IPS-18c (cell line): ENCODE results near the gene PTPRN.
"Not testable (repeated sequence)": the region's sequence is repeated elsewhere in the genome, so short reads cannot be mapped to it uniquely, and the experiment has no call there.

Experiments used
- H3K4me3 ChIP-seq: 2 replicates; pipeline ENCODE4 v1.7.0; 2013; ENCODE audit warnings: low read depth, mild to moderate bottlenecking, low read length, moderate library complexity; ENCODE audit not compliant: insufficient read depth
- H3K9me3 ChIP-seq: one replicate; pipeline ENCODE4 v1.6.1; 2013; ENCODE audit warnings: mild to moderate bottlenecking, low read length, moderate library complexity; ENCODE audit not compliant: control insufficient read depth, insufficient read depth

The PTPRN gene

DNA sequence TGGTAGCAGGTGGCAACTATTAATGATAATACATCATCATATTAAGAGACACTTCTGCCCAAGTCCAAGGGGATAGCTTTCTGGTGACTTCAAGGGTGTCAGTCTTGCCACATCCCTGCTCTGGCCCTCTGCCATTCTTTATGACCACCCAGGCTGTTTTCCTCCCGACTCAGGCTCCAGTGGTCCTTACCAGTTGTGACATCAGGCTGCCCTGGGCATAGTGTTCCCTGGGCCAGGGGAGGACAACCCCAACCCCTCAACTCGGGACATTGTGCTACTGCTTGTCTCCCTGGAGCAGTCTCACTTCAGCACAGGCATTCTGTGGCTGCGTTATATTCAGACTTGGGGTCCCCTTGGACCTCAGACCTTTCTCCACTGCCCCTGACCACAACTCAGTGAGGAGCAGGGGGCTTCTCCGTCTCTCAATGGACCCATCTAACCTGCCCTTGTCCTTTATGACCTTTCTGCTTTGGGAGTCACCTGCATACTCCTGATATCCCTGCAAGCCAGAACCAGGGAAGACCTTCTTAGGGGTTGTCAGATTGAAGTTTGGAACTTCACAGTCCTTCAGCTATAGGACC is 17.2 kb downstream of the PTPRN start:
- peaks cover 3% of the 10 kb centered on the region for H3K9me3 ChIP-seq
- no peak overlapping the region for H3K4me3 ChIP-seq

DNA sequence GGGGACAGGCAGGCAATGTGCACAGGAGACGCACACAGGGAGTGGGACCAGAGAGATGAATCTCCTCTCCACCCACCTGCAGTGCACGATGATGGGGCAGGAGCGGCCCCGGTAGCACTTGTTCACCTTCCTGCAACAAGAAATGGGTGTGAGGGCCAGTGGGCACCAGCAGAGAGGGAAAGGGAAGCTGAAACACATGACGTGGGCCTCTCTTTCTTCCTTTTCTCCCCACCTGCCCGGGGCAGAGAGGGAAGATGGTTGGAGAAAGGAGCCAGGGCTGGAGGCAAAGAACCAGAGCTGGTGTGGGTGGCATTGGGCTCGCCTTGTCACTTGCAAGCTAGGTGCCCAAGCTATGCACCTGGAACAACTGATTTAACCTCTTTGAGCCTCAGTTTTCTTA is 17.8 kb downstream of the PTPRN start:
- H3K9me3 ChIP-seq: peaks cover 3% of the 10 kb centered on the region

DNA sequence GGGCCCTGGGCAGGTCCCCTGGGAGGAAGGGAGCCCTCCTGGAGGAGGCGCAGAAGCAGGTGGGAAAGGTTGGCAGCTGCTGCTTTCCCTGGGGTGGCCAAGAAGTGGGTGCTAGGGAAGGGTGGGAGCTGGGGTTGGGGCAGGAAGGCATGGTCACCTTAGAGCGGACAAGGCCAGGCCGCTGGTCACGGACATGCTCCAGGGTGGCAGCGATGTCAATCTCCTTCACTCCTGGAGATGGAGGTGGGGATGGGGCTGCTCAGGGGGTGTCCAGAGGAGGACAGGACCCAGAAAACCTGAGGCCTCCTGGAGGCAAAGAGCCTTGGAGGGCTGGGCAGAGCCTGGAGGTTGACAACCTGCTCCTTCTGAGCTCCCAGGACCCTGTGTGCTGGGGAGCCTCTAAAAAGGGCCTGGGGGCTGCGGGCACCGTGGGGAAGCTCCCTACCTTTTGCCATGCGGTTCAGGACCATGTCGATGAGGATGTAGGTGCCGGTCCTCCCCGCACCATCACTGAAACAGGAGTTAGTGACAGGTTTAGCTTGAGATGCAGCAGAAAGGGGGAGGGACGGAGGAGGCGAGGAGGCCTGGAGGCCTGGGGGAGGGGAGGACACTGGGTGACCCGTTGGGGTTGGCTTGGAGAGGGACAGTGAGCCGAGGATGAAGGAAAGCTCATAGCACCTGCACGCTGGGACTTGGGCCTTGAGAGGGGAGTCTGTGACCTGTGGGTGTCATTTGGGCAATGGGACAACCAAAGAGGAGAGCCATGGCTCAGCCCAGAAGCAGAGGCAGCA is 18.6 kb downstream of the PTPRN start:
- Histone ChIP-seq H3K4me3 (no peak overlapping the region), H3K9me3 (peaks cover 3% of the 10 kb centered on the region)

More for the DNA sequence above, 17.8 kb downstream of the PTPRN start:
- no peak overlapping the region for H3K4me3 ChIP-seq

DNA sequence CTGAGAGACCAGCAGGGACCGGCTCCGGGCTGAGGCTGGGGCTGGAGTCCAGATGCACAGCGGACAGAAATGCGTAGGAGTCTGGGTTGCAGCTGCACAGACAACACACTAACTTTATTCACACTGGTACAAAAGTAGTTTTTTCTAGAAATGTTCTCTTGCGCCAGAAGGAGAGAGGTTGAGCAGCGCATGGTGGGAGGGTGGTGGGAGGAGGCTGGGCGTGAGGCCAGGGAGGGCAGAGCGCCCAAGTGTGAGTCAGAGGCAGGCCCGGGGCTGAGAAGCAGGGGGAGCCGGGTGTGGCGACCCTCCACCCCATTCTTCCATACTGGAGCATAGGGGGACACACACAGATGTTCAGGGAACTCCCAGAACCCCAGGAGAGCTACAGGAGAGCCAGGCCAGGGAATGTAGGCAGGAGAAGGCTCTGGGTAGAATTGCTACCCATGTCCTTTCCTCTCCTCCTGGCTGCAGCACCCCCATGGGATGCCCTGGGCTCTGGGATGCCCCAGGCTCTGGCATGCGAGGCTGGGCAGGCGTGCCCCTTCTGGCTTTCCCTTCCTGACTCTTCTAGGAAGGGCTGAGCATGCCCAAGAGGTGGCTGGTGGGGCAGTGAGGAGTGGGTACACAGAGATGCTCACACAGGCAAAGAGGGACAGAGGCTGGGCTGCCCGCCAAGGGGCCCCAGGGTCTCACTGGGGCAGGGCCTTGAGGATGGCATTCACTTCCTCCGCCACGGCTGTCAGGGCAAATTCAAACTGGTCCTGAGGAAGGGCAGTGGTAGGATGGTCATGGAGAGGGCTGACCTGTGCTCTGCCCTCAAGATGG is 19.5 kb downstream of the PTPRN start:
- Histone ChIP-seq H3K4me3 (no peak overlapping the region), H3K9me3 (peaks cover 3% of the 10 kb centered on the region)

DNA sequence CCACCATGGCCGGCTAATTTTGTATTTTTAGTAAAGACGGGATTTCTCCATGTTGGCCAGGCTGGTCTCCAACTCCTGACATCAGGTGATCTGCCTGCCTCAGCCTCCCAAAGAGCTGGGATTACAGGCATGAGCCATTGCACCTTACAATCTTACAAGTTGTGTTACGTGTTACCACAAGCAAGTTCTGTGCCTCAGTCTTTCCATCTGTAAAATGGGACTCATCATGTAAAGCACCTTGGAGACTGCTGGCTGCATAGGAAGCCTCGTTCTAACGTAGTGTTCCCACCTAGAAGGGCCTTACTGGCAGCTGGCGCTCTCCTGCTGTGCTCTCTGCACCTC is 20.0 kb downstream of the PTPRN start:
- Histone ChIP-seq H3K9me3 (peaks cover 3% of the 10 kb centered on the region), H3K4me3 (no peak overlapping the region)

DNA sequence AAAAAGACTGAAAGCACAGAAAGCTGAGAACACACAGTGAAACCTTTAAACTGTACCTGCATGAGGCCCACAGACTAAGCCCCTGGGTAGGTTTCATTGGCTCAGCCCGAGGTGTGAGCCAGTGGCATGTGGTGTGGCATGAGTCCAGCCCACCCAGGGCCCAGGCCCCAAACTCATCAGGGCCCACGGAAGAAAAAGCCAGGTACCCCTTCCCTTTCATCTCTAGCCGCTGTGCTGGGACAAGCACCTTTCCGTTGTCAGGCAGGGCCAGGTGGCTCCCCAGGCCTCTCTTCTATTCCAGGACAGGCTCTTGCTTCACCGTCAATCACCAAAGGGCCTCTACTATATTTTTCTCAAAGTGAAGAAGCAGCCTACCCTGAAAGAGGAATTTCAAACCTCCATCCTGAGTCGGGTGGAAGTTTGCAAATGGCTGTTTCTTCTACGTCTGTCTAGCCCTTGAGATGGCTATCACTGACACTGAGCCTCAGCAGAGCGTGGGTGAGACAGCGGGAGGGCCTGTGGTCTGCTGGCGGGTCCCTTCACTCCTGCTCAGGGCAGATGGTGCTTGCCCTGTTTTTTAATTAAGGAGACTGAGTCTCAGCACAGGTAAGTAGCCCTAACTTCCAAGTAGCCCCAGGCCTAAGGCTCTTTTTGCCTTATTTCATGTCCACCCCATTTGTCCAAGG is 21.5 kb downstream of the PTPRN start:
- H3K9me3 ChIP-seq: no peaks in the 10 kb centered on the region

DNA sequence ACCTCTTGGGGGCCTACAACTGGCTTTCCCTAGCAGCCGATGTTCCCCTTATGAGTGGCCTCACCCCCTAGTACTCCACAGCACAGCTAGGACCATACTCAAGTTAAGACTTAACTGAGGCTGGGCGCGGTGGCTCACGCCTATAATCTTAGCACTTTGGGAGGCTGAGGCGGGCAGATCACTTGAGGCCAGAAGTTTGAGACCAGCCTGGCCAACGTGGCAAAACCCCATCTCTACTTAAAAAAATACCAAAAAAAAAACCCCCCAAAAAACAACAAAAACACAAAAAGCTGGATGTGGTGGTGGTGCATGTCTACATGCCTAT is 22.1 kb downstream of the PTPRN start:
- not testable (repeated sequence) for H3K4me3 ChIP-seq, H3K9me3 ChIP-seq

More for the DNA sequence above, 21.5 kb downstream of the PTPRN start:
- no peak overlapping the region for H3K4me3 ChIP-seq

DNA sequence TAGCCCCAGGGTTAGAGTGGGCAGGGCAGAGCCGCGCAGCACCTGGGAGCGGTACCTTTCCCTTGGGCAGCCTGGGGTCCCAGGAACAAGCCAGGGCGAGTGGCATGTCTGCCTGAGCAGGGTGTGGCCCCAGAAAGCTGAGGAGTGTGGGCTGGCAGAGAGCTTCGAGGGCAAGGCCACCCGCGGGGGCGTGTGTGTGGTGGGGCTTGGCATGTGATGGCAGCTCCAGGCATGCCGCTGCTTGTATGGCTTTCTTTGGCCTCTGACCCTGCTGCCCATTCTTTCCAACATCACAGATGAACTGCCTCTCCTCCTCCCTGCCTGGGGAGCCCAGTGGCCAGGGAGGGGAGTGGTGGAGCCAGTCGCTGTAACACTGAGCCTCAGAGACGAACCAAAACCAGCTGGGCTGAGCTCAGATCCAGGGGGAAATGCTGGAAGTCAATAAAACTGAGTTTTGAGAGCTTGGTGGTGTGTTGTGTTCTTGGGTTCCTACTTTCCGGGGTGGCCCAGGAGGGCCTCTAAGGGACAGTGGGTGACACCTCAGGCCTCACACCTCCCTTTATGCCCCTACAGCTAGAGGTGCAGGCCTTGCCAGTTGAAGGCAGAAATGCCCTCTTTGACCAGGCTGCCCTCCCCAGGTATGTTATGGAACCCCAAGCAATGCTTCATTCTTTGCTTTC is 22.6 kb downstream of the PTPRN start:
- Histone ChIP-seq H3K4me3 (no peak overlapping the region), H3K9me3 (no peaks in the 10 kb centered on the region)

DNA sequence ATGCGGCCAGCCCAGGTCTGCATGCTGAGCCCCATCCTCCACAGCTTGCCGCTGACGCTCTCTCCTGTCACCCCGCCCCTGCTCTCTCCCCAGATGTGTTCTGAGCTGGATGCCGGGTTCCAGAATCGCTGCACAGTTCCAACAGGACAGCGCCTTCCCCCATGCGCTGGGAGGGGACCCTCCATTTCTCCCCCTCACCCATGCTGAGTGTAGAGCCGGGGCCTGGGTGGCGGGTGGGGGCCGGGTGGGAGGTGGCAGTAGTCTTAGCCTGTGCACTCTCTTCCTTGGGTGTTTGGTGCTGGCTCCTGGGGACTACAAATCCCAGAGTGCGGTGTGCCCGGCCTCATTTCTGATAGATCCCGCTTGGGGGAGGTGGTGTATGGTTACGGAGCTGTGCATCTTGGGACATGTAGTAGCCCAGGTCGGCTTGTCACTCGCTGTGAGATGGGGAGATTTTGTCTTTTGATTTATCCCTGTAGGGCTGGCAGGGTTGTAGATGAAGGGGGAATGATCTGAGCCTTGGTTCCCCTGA is 23.2 kb downstream of the PTPRN start:
- H3K9me3 ChIP-seq: no peaks in the 10 kb centered on the region
- H3K4me3 ChIP-seq: no peak overlapping the region

DNA sequence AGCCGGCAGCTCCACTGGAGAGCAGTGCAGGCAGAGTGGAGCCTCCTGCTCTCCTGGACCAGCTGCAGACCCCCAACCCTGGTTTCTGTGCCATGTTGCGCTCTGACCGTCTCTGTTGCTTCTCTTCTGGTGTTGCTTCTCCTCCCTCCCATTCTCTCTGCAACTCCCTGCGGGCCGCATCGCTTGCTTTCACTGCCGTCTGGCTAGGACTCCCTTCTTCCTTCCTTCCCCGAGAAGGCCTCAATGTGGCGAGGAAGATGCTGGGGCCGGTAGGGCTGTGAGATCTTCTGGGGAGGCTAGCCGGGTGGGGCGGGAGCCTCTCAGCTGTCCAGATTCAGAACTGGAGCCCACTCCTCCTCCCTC is 23.8 kb downstream of the PTPRN start:
- H3K4me3 ChIP-seq: no peak overlapping the region

DNA sequence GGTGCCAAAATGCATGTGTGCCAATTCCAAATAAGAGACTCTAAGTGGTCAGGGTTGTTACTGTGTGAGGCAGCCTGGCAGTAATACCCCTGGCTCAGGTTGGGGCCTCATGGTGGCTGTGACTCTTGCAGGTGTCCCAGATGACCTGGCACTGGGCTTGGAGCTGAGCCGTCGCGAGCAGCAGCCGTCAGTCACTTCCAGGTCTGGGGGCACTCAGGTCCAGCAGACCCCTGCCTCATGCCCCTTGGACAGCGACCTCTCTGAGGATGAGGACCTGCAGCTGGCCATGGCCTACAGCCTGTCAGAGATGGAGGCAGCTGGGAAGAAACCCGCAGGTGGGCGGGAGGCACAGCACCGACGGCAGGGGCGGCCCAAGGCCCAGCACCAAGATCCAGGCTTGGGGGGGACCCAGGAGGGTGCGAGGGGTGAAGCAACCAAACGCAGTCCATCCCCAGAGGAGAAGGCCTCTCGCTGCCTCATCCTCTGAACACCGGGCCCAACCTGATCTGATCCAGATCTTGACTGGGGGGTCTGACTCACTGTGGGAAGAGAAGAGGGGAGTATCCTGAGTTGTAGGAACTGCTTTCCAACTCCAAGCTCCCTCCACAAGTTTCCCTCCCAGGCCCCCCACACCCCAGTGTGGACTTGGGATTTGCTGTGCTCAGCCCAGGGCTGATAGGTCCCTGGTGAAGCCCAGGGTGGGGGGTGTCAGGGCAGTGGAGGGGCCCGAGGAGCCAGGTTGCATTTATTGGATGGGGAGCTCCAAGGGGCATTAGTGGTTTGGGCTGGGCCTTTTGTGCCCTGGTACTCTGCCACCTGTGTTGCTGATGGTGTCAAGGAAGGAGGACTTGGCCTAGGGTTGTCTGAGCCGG is 24.5 kb downstream of the PTPRN start:
- H3K4me3 ChIP-seq: no peak overlapping the region
- no peaks in the 10 kb centered on the region for H3K9me3 ChIP-seq

More for the DNA sequence above, 23.8 kb downstream of the PTPRN start:
- H3K9me3 ChIP-seq: no peaks in the 10 kb centered on the region

DNA sequence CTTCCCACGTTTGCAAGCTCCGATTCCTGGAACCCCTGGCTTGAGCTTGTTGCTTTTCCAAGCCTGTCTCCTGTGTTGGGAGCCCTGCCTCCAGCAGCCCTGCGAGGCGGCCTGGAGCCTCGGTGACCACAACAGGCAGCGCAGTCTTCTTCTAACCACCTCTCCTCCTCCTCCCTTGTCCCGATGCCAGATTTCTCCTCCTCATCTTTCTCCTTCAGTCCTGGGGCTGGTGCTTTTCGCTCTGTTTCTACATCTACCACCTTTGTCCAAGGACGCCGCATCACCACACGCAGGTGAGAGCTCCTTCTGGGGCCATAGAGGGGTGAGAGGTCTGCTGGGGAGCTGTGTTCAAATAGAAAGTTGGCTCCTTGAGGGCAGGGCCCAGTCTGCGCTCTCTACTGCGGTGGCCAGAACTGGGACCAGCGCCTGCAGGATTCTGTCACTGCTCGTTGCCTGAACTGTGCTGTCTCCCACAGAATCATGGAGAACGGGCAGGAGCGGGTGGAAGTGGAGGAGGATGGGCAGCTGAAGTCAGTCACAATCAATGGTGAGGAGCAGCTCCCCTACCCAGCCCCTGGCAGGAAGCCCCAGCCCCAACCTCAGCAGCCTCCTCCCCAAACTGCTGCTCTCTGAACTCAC is 26.1 kb downstream of the PTPRN start:
- Histone ChIP-seq H3K9me3 (no peaks in the 10 kb centered on the region), H3K4me3 (no peak overlapping the region)

DNA sequence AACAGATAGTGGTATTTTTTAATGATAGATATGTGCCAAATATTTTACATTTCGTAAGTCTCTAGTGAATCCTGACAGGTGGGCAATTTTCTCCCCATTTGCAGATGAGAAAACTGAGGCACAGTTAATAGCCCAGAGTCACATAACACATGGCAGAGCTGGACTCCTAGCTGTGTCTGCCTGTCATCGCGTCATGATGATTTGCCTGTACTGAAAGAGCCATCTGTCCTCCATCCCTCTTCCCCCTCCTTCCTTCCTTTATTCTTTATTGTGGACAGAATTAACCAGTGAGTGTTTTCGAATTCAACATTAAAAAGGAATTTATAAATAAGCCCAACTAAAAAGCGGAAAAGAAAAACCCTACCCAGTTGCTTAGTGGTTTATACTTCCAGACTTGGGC is 26.8 kb downstream of the PTPRN start:
- H3K4me3 ChIP-seq: no peak overlapping the region

DNA sequence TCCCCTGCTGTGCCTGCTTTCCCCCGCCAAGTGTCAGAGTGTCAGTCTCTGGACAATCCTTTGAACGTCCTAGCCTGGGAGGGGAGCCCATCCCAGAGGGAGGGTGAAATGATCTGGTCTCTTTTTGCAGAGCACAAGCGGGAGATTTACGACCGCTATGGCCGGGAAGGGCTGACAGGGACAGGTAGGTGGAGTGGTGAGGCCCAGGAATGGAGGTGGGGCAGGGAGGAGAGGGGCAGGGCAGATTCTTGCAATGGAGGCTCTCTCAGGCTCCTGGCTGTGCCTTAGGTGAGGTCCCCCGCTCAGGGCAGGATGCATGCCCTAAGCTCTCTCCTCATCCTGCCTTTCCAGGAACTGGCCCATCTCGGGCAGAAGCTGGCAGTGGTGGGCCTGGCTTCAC is 27.6 kb downstream of the PTPRN start:
- no peak overlapping the region for H3K4me3 ChIP-seq

More for the DNA sequence above, 26.8 kb downstream of the PTPRN start:
- no peaks in the 10 kb centered on the region for H3K9me3 ChIP-seq

DNA sequence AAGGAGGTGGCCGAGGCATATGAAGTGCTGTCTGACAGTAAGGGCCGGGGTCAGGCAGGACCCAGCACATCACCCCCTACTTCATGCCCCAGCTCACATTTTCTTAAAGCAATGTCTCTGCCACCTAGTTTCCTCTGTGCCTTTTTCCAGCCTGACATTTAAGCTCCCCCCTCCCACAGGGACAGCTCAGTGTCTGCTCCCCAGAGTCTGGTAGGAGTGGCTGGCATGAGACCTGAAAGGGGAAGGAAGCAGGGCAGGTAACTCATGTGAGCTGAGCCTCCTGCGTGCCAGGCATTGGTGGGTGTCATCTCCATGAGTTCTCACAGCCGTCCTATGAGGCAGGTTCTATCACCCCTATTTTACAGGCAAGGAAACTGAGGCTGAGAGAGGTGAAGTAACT is 28.6 kb downstream of the PTPRN start:
- no peak overlapping the region for H3K4me3 ChIP-seq
- no peaks in the 10 kb centered on the region for H3K9me3 ChIP-seq

More for the DNA sequence above, 27.6 kb downstream of the PTPRN start:
- H3K9me3 ChIP-seq: no peaks in the 10 kb centered on the region
